HCT116 (cell line): ENCODE measurements around the gene CLTC.

Experiments
- EGR1 ChIP-seq: IDR thresholded peaks from 2 replicates; pipeline ENCODE4 v1.6.1; 2012; ENCODE audit warnings: low read depth
- EZH2 ChIP-seq: fragments of 200-600 bp; sonication (generic); IDR thresholded peaks from 2 replicates; pipeline ENCODE4 v1.6.1; 2017; ENCODE audit warnings: antibody characterized with exemption, mixed run types
- EZH2phosphoT487 ChIP-seq: fragments of 200-600 bp; IDR thresholded peaks from 2 replicates; pipeline ENCODE4 v1.6.1; 2018; ENCODE audit warnings: antibody characterized with exemption, borderline replicate concordance
- POLR2A ChIP-seq: IDR thresholded peaks from 2 replicates; pipeline ENCODE4 v1.7.0; 2011; ENCODE audit warnings: borderline replicate concordance; ENCODE audit not compliant: insufficient read depth, insufficient read length; ENCODE audit errors: extremely low read depth
- RAD21 ChIP-seq: IDR thresholded peaks from 2 replicates; pipeline ENCODE4 v1.6.1; 2012; ENCODE audit warnings: low read depth, mild to moderate bottlenecking
- SP1 ChIP-seq: IDR thresholded peaks from 2 replicates; pipeline ENCODE4 v1.6.1; 2012; ENCODE audit warnings: low read depth
- TF ChIP-seq, protein P1 (sequence below), 3 experiments: fragments of 200-600 bp in 1 of 3; sonication (generic) in 1 of 3; IDR thresholded peaks in 2 of 3; conservative IDR thresholded peaks in 1 of 3; 2 replicates each; pipeline ENCODE4 v1.5.1; 2012 to 2017; ENCODE audit warnings: low read depth in 2 of 3, low read length in 2 of 3, antibody characterized with exemption in 1 of 3, borderline replicate concordance in 1 of 3, control low read depth in 1 of 3, mild to moderate bottlenecking in 1 of 3, mixed read lengths in 1 of 3, mixed run types in 1 of 3, moderate library complexity in 1 of 3; ENCODE audit not compliant: insufficient read depth in 1 of 3
- TF ChIP-seq, protein P2 (sequence below): IDR thresholded peaks from 2 replicates; pipeline ENCODE4 v1.6.1; 2012; ENCODE audit warnings: low read depth

GRCh38 chr17:59607061-59607460 is 12.6 kb upstream of the CLTC start:
- TF ChIP-seq, protein P1, sequence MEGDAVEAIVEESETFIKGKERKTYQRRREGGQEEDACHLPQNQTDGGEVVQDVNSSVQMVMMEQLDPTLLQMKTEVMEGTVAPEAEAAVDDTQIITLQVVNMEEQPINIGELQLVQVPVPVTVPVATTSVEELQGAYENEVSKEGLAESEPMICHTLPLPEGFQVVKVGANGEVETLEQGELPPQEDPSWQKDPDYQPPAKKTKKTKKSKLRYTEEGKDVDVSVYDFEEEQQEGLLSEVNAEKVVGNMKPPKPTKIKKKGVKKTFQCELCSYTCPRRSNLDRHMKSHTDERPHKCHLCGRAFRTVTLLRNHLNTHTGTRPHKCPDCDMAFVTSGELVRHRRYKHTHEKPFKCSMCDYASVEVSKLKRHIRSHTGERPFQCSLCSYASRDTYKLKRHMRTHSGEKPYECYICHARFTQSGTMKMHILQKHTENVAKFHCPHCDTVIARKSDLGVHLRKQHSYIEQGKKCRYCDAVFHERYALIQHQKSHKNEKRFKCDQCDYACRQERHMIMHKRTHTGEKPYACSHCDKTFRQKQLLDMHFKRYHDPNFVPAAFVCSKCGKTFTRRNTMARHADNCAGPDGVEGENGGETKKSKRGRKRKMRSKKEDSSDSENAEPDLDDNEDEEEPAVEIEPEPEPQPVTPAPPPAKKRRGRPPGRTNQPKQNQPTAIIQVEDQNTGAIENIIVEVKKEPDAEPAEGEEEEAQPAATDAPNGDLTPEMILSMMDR (IDR thresholded peaks at IDR 0.05 in 2 of 3, conservative IDR thresholded peaks at IDR 0.05 in 1 of 3; ENCODE audit: borderline replicate concordance in 1 of 3, insufficient read depth in 1 of 3, low read depth in 2 of 3, low read length in 2 of 3) = no peak
- TF ChIP-seq POLR2A (no peak), EZH2 (no peak), SP1 (no peak), EGR1 (no peak), RAD21 (no peak), EZH2phosphoT487 (no peak)
- TF ChIP-seq, protein P2, sequence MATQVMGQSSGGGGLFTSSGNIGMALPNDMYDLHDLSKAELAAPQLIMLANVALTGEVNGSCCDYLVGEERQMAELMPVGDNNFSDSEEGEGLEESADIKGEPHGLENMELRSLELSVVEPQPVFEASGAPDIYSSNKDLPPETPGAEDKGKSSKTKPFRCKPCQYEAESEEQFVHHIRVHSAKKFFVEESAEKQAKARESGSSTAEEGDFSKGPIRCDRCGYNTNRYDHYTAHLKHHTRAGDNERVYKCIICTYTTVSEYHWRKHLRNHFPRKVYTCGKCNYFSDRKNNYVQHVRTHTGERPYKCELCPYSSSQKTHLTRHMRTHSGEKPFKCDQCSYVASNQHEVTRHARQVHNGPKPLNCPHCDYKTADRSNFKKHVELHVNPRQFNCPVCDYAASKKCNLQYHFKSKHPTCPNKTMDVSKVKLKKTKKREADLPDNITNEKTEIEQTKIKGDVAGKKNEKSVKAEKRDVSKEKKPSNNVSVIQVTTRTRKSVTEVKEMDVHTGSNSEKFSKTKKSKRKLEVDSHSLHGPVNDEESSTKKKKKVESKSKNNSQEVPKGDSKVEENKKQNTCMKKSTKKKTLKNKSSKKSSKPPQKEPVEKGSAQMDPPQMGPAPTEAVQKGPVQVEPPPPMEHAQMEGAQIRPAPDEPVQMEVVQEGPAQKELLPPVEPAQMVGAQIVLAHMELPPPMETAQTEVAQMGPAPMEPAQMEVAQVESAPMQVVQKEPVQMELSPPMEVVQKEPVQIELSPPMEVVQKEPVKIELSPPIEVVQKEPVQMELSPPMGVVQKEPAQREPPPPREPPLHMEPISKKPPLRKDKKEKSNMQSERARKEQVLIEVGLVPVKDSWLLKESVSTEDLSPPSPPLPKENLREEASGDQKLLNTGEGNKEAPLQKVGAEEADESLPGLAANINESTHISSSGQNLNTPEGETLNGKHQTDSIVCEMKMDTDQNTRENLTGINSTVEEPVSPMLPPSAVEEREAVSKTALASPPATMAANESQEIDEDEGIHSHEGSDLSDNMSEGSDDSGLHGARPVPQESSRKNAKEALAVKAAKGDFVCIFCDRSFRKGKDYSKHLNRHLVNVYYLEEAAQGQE = no peak
